ENCODE data around the gene GTPBP3. TPM values are rescaled to one million over a fixed set of nuclear protein-coding genes. Genes with fewer than 3 reads are reported as not detected.

The GTPBP3 gene
- total RNA-seq, 4 donors from 2014 or later = 18.7 to 29.0 (median 25.2) TPM

- Histone ChIP-seq H3K36me3 (no peaks in the 10 kb centered on the region), H3K27ac (no peak overlapping the region), H3K4me1 (no peaks in the 10 kb centered on the region), H3K27me3 (peaks cover 3% of the 10 kb centered on the region), H3K9me3 (no peaks in the 10 kb centered on the region), H3K4me3 (no peak overlapping the region)
- TF ChIP-seq EP300 (IDR thresholded peaks at IDR 0.05) (no peak), POLR2AphosphoS5 (IDR thresholded peaks at IDR 0.05) (no peak)
- TF ChIP-seq, protein P1, sequence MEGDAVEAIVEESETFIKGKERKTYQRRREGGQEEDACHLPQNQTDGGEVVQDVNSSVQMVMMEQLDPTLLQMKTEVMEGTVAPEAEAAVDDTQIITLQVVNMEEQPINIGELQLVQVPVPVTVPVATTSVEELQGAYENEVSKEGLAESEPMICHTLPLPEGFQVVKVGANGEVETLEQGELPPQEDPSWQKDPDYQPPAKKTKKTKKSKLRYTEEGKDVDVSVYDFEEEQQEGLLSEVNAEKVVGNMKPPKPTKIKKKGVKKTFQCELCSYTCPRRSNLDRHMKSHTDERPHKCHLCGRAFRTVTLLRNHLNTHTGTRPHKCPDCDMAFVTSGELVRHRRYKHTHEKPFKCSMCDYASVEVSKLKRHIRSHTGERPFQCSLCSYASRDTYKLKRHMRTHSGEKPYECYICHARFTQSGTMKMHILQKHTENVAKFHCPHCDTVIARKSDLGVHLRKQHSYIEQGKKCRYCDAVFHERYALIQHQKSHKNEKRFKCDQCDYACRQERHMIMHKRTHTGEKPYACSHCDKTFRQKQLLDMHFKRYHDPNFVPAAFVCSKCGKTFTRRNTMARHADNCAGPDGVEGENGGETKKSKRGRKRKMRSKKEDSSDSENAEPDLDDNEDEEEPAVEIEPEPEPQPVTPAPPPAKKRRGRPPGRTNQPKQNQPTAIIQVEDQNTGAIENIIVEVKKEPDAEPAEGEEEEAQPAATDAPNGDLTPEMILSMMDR (IDR thresholded peaks at IDR 0.05) = no peak
- WGBS = 94% methylated on average over 22 of the region's 22 CpGs
- DNase-seq (ENCODE audit: low spot score in 2 of 2) = no peak
Observed at GRCh38 chr19:17365361-17365760, 28.0 kb downstream of the GTPBP3 start.

- H3K9me3 ChIP-seq = no peaks in the 10 kb centered on the region
- DNase-seq (ENCODE audit: low spot score in 2 of 2) = no peak
- TF ChIP-seq POLR2AphosphoS5 (IDR thresholded peaks at IDR 0.05) (no peak), EP300 (IDR thresholded peaks at IDR 0.05) (no peak), POLR2A (IDR thresholded peaks at IDR 0.05) (no peak)
- TF ChIP-seq, protein P1 (IDR thresholded peaks at IDR 0.05) = no peak
- H3K27me3 ChIP-seq = peaks cover 3% of the 10 kb centered on the region
- H3K27ac ChIP-seq = no peak overlapping the region
- 30% methylated on average over 8 of the region's 8 CpGs for WGBS
- no peaks in the 10 kb centered on the region for H3K4me1 ChIP-seq
- H3K4me3 ChIP-seq = no peak overlapping the region
- no peaks in the 10 kb centered on the region for H3K36me3 ChIP-seq
Observed at GRCh38 chr19:17370026-17370587, 32.8 kb downstream of the GTPBP3 start.

DNA sequence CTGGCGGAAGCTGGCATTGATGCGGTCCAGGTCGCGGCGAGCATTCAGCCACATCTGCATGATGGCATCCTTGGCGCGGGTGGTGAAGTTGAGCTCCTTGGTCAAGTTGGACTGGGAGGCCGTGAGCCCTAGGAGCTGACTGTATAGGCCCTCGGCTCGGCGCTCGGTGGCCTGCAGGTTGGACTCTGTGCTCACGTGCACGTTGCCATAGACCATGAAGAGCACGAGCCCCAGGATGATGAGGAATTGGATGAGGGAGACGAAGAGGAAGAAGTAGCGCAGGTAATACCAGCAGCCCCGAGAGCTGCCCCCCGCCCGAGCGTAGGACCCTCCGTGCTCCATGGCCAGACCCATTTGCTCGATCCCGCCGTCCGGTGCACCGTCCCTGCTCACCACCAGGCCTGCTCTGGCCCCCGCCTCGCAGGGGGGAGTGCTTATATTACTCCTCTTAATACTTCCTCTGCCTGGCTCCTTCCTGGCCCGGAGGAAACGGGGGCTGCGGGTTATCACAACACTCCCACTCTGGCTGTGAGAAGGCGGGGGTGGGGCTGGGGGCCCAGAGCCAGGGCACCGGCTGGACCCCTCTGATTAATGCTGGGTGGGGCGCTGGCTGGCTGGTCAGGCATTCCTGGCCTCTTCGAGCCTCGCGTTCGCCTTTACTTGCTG, 39.7 kb downstream of the GTPBP3 start, which contains the start of gene PLVAP:
Gene PLVAP, minus strand, starts transcription at position 408 of the 666 bp plus-strand sequence. Its CDS starts 54 bp downstream, at position 354.
- Histone ChIP-seq H3K27ac (no peak within 1 kb of the TSS), H3K27me3 (peaks cover 4% of the 10 kb centered on the region), H3K36me3 (no peaks in the 10 kb centered on the region), H3K4me1 (no peaks in the 10 kb centered on the region), H3K9me3 (no peaks in the 10 kb centered on the region), H3K4me3 (peak within 1 kb of the TSS; percentile 26)
- no peak for DNase-seq (ENCODE audit: low spot score in 2 of 2)
- TF ChIP-seq, protein P1 (IDR thresholded peaks at IDR 0.05) = no peak
- TF ChIP-seq POLR2AphosphoS5 (IDR thresholded peaks at IDR 0.05) = no peak
- TF ChIP-seq EP300 (IDR thresholded peaks at IDR 0.05) = no peak
- TF ChIP-seq POLR2A (IDR thresholded peaks at IDR 0.05) = no peak
- 54% methylated on average over 25 of the region's 39 CpGs for WGBS

DNA sequence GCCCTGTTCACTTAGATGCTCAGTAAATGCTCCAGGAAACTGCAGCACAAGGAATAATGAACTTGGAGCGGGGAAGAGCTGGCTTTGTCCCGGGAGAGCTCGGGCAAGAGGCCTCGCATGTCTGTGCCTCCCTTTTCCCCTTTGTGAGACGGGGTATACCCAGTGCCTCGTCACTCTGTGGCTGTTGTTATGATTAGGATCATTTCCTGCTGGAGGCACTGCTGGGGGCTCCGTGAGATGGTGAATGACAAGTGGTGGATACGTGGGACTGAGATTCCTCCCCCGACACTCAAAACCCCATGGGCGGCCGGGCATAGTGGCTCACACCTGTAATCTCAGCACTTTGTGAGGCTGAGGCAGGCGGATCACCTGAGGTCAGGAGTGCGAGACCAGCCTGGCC, 40.9 kb downstream of the GTPBP3 start:
- no peak for TF ChIP-seq EP300 (IDR thresholded peaks at IDR 0.05)
- no peak overlapping the region for H3K4me3 ChIP-seq
- H3K36me3 ChIP-seq = no peaks in the 10 kb centered on the region
- DNase-seq (ENCODE audit: low spot score in 2 of 2) = no peak
- no peak overlapping the region for H3K27ac ChIP-seq
- WGBS = 79% methylated on average over 13 of the region's 13 CpGs
- H3K4me1 ChIP-seq = peaks cover 8% of the 10 kb centered on the region
- H3K9me3 ChIP-seq = no peaks in the 10 kb centered on the region
- peaks cover 4% of the 10 kb centered on the region for H3K27me3 ChIP-seq

- Histone ChIP-seq H3K36me3 (no peaks in the 10 kb centered on the region), H3K4me1 (peaks cover 9% of the 10 kb centered on the region), H3K4me3 (no peak overlapping the region), H3K27ac (no peak overlapping the region), H3K9me3 (no peaks in the 10 kb centered on the region), H3K27me3 (peaks cover 4% of the 10 kb centered on the region)
- 56% methylated on average over 14 of the region's 14 CpGs for WGBS
- TF ChIP-seq EP300 (IDR thresholded peaks at IDR 0.05) (no peak), POLR2AphosphoS5 (IDR thresholded peaks at IDR 0.05) (no peak), POLR2A (IDR thresholded peaks at IDR 0.05) (no peak)
- TF ChIP-seq, protein P1 (IDR thresholded peaks at IDR 0.05) = no peak
- DNase-seq (ENCODE audit: low spot score in 2 of 2) = no peak
Observed at GRCh38 chr19:17379221-17379631, 41.9 kb downstream of the GTPBP3 start.
